ENCODE measurements around the gene PAK5.

PAK5 gene

GRCh38 chr20:9515214-9515585, 323.7 kb downstream of the PAK5 start:
- no peak overlapping the region for H3K27ac ChIP-seq (ENCODE audit: low read length)
- H3K4me3 ChIP-seq (ENCODE audit: low read length), result peak overlapping the region; percentile 60
- no peak overlapping the region for H3K9ac ChIP-seq (ENCODE audit: low read depth, low read length)
- H3K9me3 ChIP-seq (ENCODE audit: insufficient read depth, low read depth, low read length), result no peaks in the 10 kb centered on the region
- no peaks in the 10 kb centered on the region for H3K36me3 ChIP-seq (ENCODE audit: insufficient read depth, low read depth, low read length)
- H3K4me1 ChIP-seq (ENCODE audit: insufficient read depth, low read length), result peaks cover 39% of the 10 kb centered on the region
- peaks cover 100% of the 10 kb centered on the region for H3K27me3 ChIP-seq (ENCODE audit: insufficient read depth, low read length)

- Histone ChIP-seq H3K4me1 (ENCODE audit: insufficient read depth, low read length) (peaks cover 34% of the 10 kb centered on the region), H3K9me3 (ENCODE audit: insufficient read depth, low read depth, low read length) (no peaks in the 10 kb centered on the region), H3K27me3 (ENCODE audit: insufficient read depth, low read length) (peaks cover 100% of the 10 kb centered on the region), H3K4me3 (ENCODE audit: low read length) (peak within 1 kb of the TSS; percentile 60), H3K9ac (ENCODE audit: low read depth, low read length) (peak within 1 kb of the TSS; percentile 25; the same call in 1 of the 2 replicates), H3K36me3 (ENCODE audit: insufficient read depth, low read depth, low read length) (no peaks in the 10 kb centered on the region), H3K27ac (ENCODE audit: low read length) (no peak within 1 kb of the TSS)
These were observed 324.2 kb downstream of the PAK5 start, which contains the start of gene LAMP5 for GRCh38 chr20:9514461-9515213. LAMP5 (plus strand) TSS chr20:9514590; CDS start chr20:9514853, 263 bp downstream.

- no peaks in the 10 kb centered on the region for H3K36me3 ChIP-seq (ENCODE audit: insufficient read depth, low read depth, low read length)
- H3K27me3 ChIP-seq (ENCODE audit: insufficient read depth, low read length), result peaks cover 100% of the 10 kb centered on the region
- H3K9me3 ChIP-seq (ENCODE audit: insufficient read depth, low read depth, low read length), result no peaks in the 10 kb centered on the region
- no peak overlapping the region for H3K9ac ChIP-seq (ENCODE audit: low read depth, low read length)
- peak overlapping the region; percentile 60 for H3K4me3 ChIP-seq (ENCODE audit: low read length)
- H3K4me1 ChIP-seq (ENCODE audit: insufficient read depth, low read length), result peaks cover 29% of the 10 kb centered on the region
- no peak overlapping the region for H3K27ac ChIP-seq (ENCODE audit: low read length)
These were observed 324.8 kb downstream of the PAK5 start for GRCh38 chr20:9514072-9514460.

GRCh38 chr20:9510911-9511310, 328.0 kb downstream of the PAK5 start:
- peaks cover 100% of the 10 kb centered on the region for H3K27me3 ChIP-seq (ENCODE audit: insufficient read depth, low read length)
- H3K36me3 ChIP-seq (ENCODE audit: insufficient read depth, low read depth, low read length), result no peaks in the 10 kb centered on the region
- H3K9me3 ChIP-seq (ENCODE audit: insufficient read depth, low read depth, low read length), result no peaks in the 10 kb centered on the region; the same call in 1 of the 2 replicates
- peaks cover 22% of the 10 kb centered on the region; the same call in 1 of the 2 replicates for H3K4me1 ChIP-seq (ENCODE audit: insufficient read depth, low read length)
- H3K27ac ChIP-seq (ENCODE audit: low read length), result no peak overlapping the region
- H3K9ac ChIP-seq (ENCODE audit: low read depth, low read length), result no peak overlapping the region
- H3K4me3 ChIP-seq (ENCODE audit: low read length), result no peak overlapping the region

GRCh38 chr20:9509246-9509645, 329.6 kb downstream of the PAK5 start:
- Histone ChIP-seq H3K4me3 (ENCODE audit: low read length) (peak overlapping the region; percentile 65; the same call in 1 of the 2 replicates), H3K4me1 (ENCODE audit: insufficient read depth, low read length) (peaks cover 23% of the 10 kb centered on the region; the same call in 1 of the 2 replicates), H3K9ac (ENCODE audit: low read depth, low read length) (no peak overlapping the region), H3K9me3 (ENCODE audit: insufficient read depth, low read depth, low read length) (no peaks in the 10 kb centered on the region; the same call in 1 of the 2 replicates), H3K27me3 (ENCODE audit: insufficient read depth, low read length) (peaks cover 99% of the 10 kb centered on the region), H3K27ac (ENCODE audit: low read length) (no peak overlapping the region), H3K36me3 (ENCODE audit: insufficient read depth, low read depth, low read length) (no peaks in the 10 kb centered on the region)

- peak overlapping the region; percentile 65 for H3K4me3 ChIP-seq (ENCODE audit: low read length)
- no peak overlapping the region for H3K27ac ChIP-seq (ENCODE audit: low read length)
- no peaks in the 10 kb centered on the region for H3K36me3 ChIP-seq (ENCODE audit: insufficient read depth, low read depth, low read length)
- H3K9me3 ChIP-seq (ENCODE audit: insufficient read depth, low read depth, low read length), result no peaks in the 10 kb centered on the region; the same call in 1 of the 2 replicates
- H3K9ac ChIP-seq (ENCODE audit: low read depth, low read length), result no peak overlapping the region
- H3K27me3 ChIP-seq (ENCODE audit: insufficient read depth, low read length), result peaks cover 99% of the 10 kb centered on the region
- H3K4me1 ChIP-seq (ENCODE audit: insufficient read depth, low read length), result peaks cover 24% of the 10 kb centered on the region; the same call in 1 of the 2 replicates
These were observed 330.1 kb downstream of the PAK5 start for GRCh38 chr20:9508696-9509178.

GRCh38 chr20:9508240-9508661, 330.6 kb downstream of the PAK5 start:
- no peaks in the 10 kb centered on the region for H3K36me3 ChIP-seq (ENCODE audit: insufficient read depth, low read depth, low read length)
- H3K9me3 ChIP-seq (ENCODE audit: insufficient read depth, low read depth, low read length), result no peaks in the 10 kb centered on the region; the same call in 1 of the 2 replicates
- H3K27me3 ChIP-seq (ENCODE audit: insufficient read depth, low read length), result peaks cover 99% of the 10 kb centered on the region
- H3K4me1 ChIP-seq (ENCODE audit: insufficient read depth, low read length), result peaks cover 22% of the 10 kb centered on the region; the same call in 1 of the 2 replicates
- peak overlapping the region; percentile 65 for H3K4me3 ChIP-seq (ENCODE audit: low read length)
- no peak overlapping the region for H3K27ac ChIP-seq (ENCODE audit: low read length)
- no peak overlapping the region for H3K9ac ChIP-seq (ENCODE audit: low read depth, low read length)

GRCh38 chr20:9507544-9508239, 331.2 kb downstream of the PAK5 start:
- H3K4me3 ChIP-seq (ENCODE audit: low read length), result peak overlapping the region; percentile 65; the same call in 1 of the 2 replicates
- H3K27ac ChIP-seq (ENCODE audit: low read length), result no peak overlapping the region
- H3K9me3 ChIP-seq (ENCODE audit: insufficient read depth, low read depth, low read length), result no peaks in the 10 kb centered on the region; the same call in 1 of the 2 replicates
- peaks cover 22% of the 10 kb centered on the region; the same call in 1 of the 2 replicates for H3K4me1 ChIP-seq (ENCODE audit: insufficient read depth, low read length)
- H3K9ac ChIP-seq (ENCODE audit: low read depth, low read length), result no peak overlapping the region
- no peaks in the 10 kb centered on the region for H3K36me3 ChIP-seq (ENCODE audit: insufficient read depth, low read depth, low read length)
- H3K27me3 ChIP-seq (ENCODE audit: insufficient read depth, low read length), result peaks cover 99% of the 10 kb centered on the region

- H3K27me3 ChIP-seq (ENCODE audit: insufficient read depth, low read length), result peaks cover 99% of the 10 kb centered on the region
- H3K4me1 ChIP-seq (ENCODE audit: insufficient read depth, low read length), result peaks cover 22% of the 10 kb centered on the region; the same call in 1 of the 2 replicates
- no peaks in the 10 kb centered on the region for H3K36me3 ChIP-seq (ENCODE audit: insufficient read depth, low read depth, low read length)
- no peaks in the 10 kb centered on the region; the same call in 1 of the 2 replicates for H3K9me3 ChIP-seq (ENCODE audit: insufficient read depth, low read depth, low read length)
- peak overlapping the region; percentile 65; the same call in 1 of the 2 replicates for H3K4me3 ChIP-seq (ENCODE audit: low read length)
- H3K9ac ChIP-seq (ENCODE audit: low read depth, low read length), result no peak overlapping the region
- H3K27ac ChIP-seq (ENCODE audit: low read length), result no peak overlapping the region
These were observed 331.9 kb downstream of the PAK5 start for GRCh38 chr20:9506964-9507369.

GRCh38 chr20:9506280-9506821, 332.5 kb downstream of the PAK5 start:
- no peaks in the 10 kb centered on the region; the same call in 1 of the 2 replicates for H3K9me3 ChIP-seq (ENCODE audit: insufficient read depth, low read depth, low read length)
- H3K4me1 ChIP-seq (ENCODE audit: insufficient read depth, low read length), result peaks cover 22% of the 10 kb centered on the region; the same call in 1 of the 2 replicates
- no peak overlapping the region for H3K9ac ChIP-seq (ENCODE audit: low read depth, low read length)
- H3K27ac ChIP-seq (ENCODE audit: low read length), result no peak overlapping the region
- peak overlapping the region; percentile 65; the same call in 1 of the 2 replicates for H3K4me3 ChIP-seq (ENCODE audit: low read length)
- H3K27me3 ChIP-seq (ENCODE audit: insufficient read depth, low read length), result peaks cover 97% of the 10 kb centered on the region
- no peaks in the 10 kb centered on the region for H3K36me3 ChIP-seq (ENCODE audit: insufficient read depth, low read depth, low read length)

GRCh38 chr20:9503526-9504245, 335.2 kb downstream of the PAK5 start:
- no peaks in the 10 kb centered on the region for H3K36me3 ChIP-seq (ENCODE audit: insufficient read depth, low read depth, low read length)
- peaks cover 79% of the 10 kb centered on the region for H3K27me3 ChIP-seq (ENCODE audit: insufficient read depth, low read length)
- no peak overlapping the region for H3K9ac ChIP-seq (ENCODE audit: low read depth, low read length)
- peaks cover 18% of the 10 kb centered on the region; the same call in 1 of the 2 replicates for H3K4me1 ChIP-seq (ENCODE audit: insufficient read depth, low read length)
- H3K9me3 ChIP-seq (ENCODE audit: insufficient read depth, low read depth, low read length), result no peaks in the 10 kb centered on the region; the same call in 1 of the 2 replicates
- no peak overlapping the region for H3K27ac ChIP-seq (ENCODE audit: low read length)
- H3K4me3 ChIP-seq (ENCODE audit: low read length), result no peak overlapping the region
